HepG2 (cell line): ENCODE data around the gene BCO1. TPM values are rescaled to one million over a fixed set of nuclear protein-coding genes. Genes with fewer than 3 reads are reported as not detected.

Experiments used
- ATAC-seq: fragments of 200-7000 bp; cut with Tn5 transposase; 3 replicates; pipeline ENCODE4 v1.9.1; 2020; ENCODE audit warnings: mild to moderate bottlenecking, moderate library complexity
- BruUV-seq: library from RNA; stranded (reverse); fragments of 400-500 nt; replicated peaks from 2 replicates; lab custom pipeline; 2021; lab: Mats Ljungman, UMichigan
- CTCF ChIA-PET: fragments of 300-600 bp; formaldehyde crosslinking; extraction: SDS; loops from one replicate; lab custom pipeline; 2021; ENCODE audit warnings: low total read pairs, inconsistent platforms, low intra/inter-chr PET ratio; lab: Yijun Ruan, JAX
- POLR2A ChIA-PET: fragments of 350-600 bp; sonication (Branson Sonifier 250); formaldehyde crosslinking; loops from one replicate; lab custom pipeline; 2020; ENCODE audit warnings: antibody characterized with exemption, inconsistent platforms; lab: Yijun Ruan, JAX
- DNase-seq: peaks from one replicate; pipeline ENCODE4 v3.0.0-alpha.2; 2015; ENCODE audit warnings: low spot score
- FAIRE-seq: peaks from 3 replicates; lab custom pipeline; 2011; peaks lifted over from hg19 to GRCh38; lab: Jason Lieb, UNC
- H2AFZ ChIP-seq: one replicate; pipeline ENCODE4 v1.6.1; 2011; ENCODE audit warnings: low read length, inconsistent platforms
- H3K27ac ChIP-seq: fragments of 300-600 bp; 3 replicates; pipeline ENCODE4 v1.8.0; 2011; ENCODE audit warnings: mixed run types, mild to moderate bottlenecking, mixed read lengths, low read length, inconsistent platforms; ENCODE audit not compliant: insufficient read depth; ENCODE audit errors: extremely low read length
- H3K27me3 ChIP-seq, 2 experiments: fragments of 200-600 bp in 1 of 2; 2 replicates in 1 of 2; 3 replicates in 1 of 2; pipeline versions ENCODE4 v1.6.0 to v1.8.0; 2011; ENCODE audit warnings: low read length in 2 of 2, mild to moderate bottlenecking in 2 of 2, moderate library complexity in 2 of 2, inconsistent platforms in 1 of 2; ENCODE audit not compliant: insufficient read depth in 2 of 2, control insufficient read depth in 1 of 2
- H3K36me3 ChIP-seq, 2 experiments: fragments of 200-600 bp in 1 of 2; replicated peaks in 1 of 2; 2 replicates in 1 of 2; 3 replicates in 1 of 2; pipeline versions ENCODE4 v1.5.1 to v1.8.0; 2011; ENCODE audit warnings: low read length in 2 of 2, inconsistent platforms in 1 of 2; ENCODE audit not compliant: insufficient read depth in 2 of 2, control insufficient read depth in 1 of 2
- H3K4me1 ChIP-seq: 2 replicates; pipeline ENCODE4 v1.5.1; 2012; ENCODE audit warnings: low read length, inconsistent platforms; ENCODE audit not compliant: insufficient read depth
- H3K4me2 ChIP-seq: 2 replicates; pipeline ENCODE4 v1.6.0; 2011; ENCODE audit warnings: low read depth, low read length, inconsistent platforms
- H3K4me3 ChIP-seq, 3 experiments: fragments of 200-600 bp in 1 of 3; sonication (generic), shearing (Covaris generic) in 1 of 3; replicated peaks in 1 of 3; 2 replicates each; pipeline ENCODE4 v1.5.1; 2011 to 2016; ENCODE audit warnings: low read length in 3 of 3, inconsistent platforms in 2 of 3, low read depth in 2 of 3, mild to moderate bottlenecking in 2 of 3, control low read depth in 1 of 3, mixed read lengths in 1 of 3; ENCODE audit not compliant: insufficient read depth in 1 of 3
- H3K79me2 ChIP-seq: one replicate; pipeline ENCODE4 v1.6.1; 2011; ENCODE audit warnings: low read length, inconsistent platforms; ENCODE audit not compliant: insufficient read depth
- H3K9ac ChIP-seq: 2 replicates; pipeline ENCODE4 v1.6.0; 2011; ENCODE audit warnings: mild to moderate bottlenecking, low read depth, low read length, inconsistent platforms; ENCODE audit not compliant: insufficient read depth
- H3K9me3 ChIP-seq: 2 replicates; pipeline ENCODE4 v1.5.1; 2012; ENCODE audit warnings: mild to moderate bottlenecking, low read length
- H4K20me1 ChIP-seq: 2 replicates; pipeline ENCODE4 v1.6.0; 2011; ENCODE audit warnings: inconsistent platforms, mild to moderate bottlenecking, low read length, moderate library complexity; ENCODE audit not compliant: insufficient read depth
- CEBPB ChIP-seq: IDR thresholded peaks from 2 replicates; pipeline ENCODE4 v1.6.1; 2011; ENCODE audit warnings: low read depth, low read length, improper control_type of control experiment, borderline replicate concordance
- CEBPG ChIP-seq: IDR thresholded peaks from 2 replicates; pipeline ENCODE4 v1.6.1; 2016
- EZH2 ChIP-seq: conservative IDR thresholded peaks from 2 replicates; pipeline ENCODE4 v1.6.1; 2012; ENCODE audit warnings: mild to moderate bottlenecking, low read depth, low read length, moderate library complexity
- PLRG1 ChIP-seq: fragments of 450-650 bp; conservative IDR thresholded peaks from 2 replicates; pipeline ENCODE4 v1.6.1; 2016
- RFX5 ChIP-seq: IDR thresholded peaks from 2 replicates; pipeline ENCODE4 v1.6.1; 2011; ENCODE audit warnings: low read depth, low read length, improper control_type of control experiment
- SOX5 ChIP-seq: IDR thresholded peaks from 2 replicates; pipeline ENCODE4 v1.6.1; 2016; ENCODE audit warnings: borderline replicate concordance
- TBX3 ChIP-seq: fragments of 450-650 bp; IDR thresholded peaks from 2 replicates; pipeline ENCODE4 v1.6.1; 2017; ENCODE audit warnings: antibody characterized with exemption, mild to moderate bottlenecking, inconsistent platforms, borderline replicate concordance
- ZNF3 ChIP-seq: IDR thresholded peaks from 2 replicates; pipeline ENCODE4 v1.7.0; 2017; ENCODE audit warnings: inconsistent platforms
- ZNF530 ChIP-seq: sonication (generic); formaldehyde crosslinking; IDR thresholded peaks from 2 replicates; pipeline ENCODE4 v1.5.0; 2020; ENCODE audit warnings: low read depth, mild to moderate bottlenecking, missing genetic modification reagents
- ZNF550 ChIP-seq: sonication (generic); formaldehyde crosslinking; IDR thresholded peaks from 2 replicates; pipeline ENCODE4 v1.4.0; 2020; ENCODE audit warnings: mild to moderate bottlenecking, missing genetic modification reagents, borderline replicate concordance
- ZNF850 ChIP-seq: sonication (generic); formaldehyde crosslinking; conservative IDR thresholded peaks from 2 replicates; pipeline ENCODE4 v1.9.0; 2021; ENCODE audit warnings: mild to moderate bottlenecking, missing genetic modification reagents
- ZSCAN30 ChIP-seq: sonication (generic); formaldehyde crosslinking; IDR thresholded peaks from 2 replicates; pipeline ENCODE4 v1.5.0; 2020; ENCODE audit warnings: mild to moderate bottlenecking, missing genetic modification reagents
- ZSCAN9 ChIP-seq: IDR thresholded peaks from 2 replicates; pipeline ENCODE4 v1.6.1; 2016; ENCODE audit warnings: borderline replicate concordance
- WGBS: methylation state at CpG from one replicate; pipeline ENCODE4 v1.1.6; 2017; ENCODE audit warnings: low lambda C conversion rate; 5-methylcytosine and 5-hydroxymethylcytosine counted together
- in situ Hi-C: cut with HindIII; loops from 2 replicates; pipeline ENCODE4 v1.10.0; 2017; ENCODE audit warnings: low pct_unique_long_range_greater_than_20kb; ENCODE audit not compliant: extremely low pct_ligation_motif_present
- intact Hi-C: fragments of 100-400 bp; cut with micrococcal nuclease; formaldehyde crosslinking; loops from one replicate; pipeline ENCODE4 v1.10.0; 2022; ENCODE audit not compliant: unreplicated experiment
- polyA plus RNA-seq, 8 experiments: library from polyadenylated mRNA; depleted of rRNA in 3 of 8; stranded (reverse) in 7 of 8; unstranded in 1 of 8; fragments of >200 nt; fragmentation: Illumina TruSeq in 4 of 8; extraction: Trizol in 4 of 8; gene quantifications; 2 replicates each; pipeline versions ENCODE4 v1.2.1 to v1.2.3, GENCODE V29; 2011 to 2016; ENCODE audit warnings: low read depth in 4 of 8, missing spikeins in 1 of 8, mixed read lengths in 1 of 8; ENCODE audit not compliant: insufficient read depth in 1 of 8
- total RNA-seq, 5 experiments: library from RNA; depleted of rRNA; stranded (reverse); fragments of >200 nt; fragmentation: Illumina TruSeq; extraction: Trizol; gene quantifications; 2 replicates each; pipeline ENCODE4 v1.2.3, GENCODE V29; 2016; ENCODE audit warnings: low read depth in 1 of 5
- TF ChIP-seq, protein P1 (sequence below), 2 experiments: fragments of 450-650 bp in 1 of 2; sonication (generic) in 1 of 2; formaldehyde crosslinking; IDR thresholded peaks; 2 replicates each; pipeline versions ENCODE4 v1.5.0 to v1.8.0; 2020 to 2022; ENCODE audit warnings: mild to moderate bottlenecking in 1 of 2, missing genetic modification reagents in 1 of 2

The BCO1 gene
- total and polyA plus RNA-seq, 2 of the 13 experiments (the other 11 are each of a cell fraction or from before 2014, with no cell fraction given), result 0.11 TPM; not detected in 1

DNA sequence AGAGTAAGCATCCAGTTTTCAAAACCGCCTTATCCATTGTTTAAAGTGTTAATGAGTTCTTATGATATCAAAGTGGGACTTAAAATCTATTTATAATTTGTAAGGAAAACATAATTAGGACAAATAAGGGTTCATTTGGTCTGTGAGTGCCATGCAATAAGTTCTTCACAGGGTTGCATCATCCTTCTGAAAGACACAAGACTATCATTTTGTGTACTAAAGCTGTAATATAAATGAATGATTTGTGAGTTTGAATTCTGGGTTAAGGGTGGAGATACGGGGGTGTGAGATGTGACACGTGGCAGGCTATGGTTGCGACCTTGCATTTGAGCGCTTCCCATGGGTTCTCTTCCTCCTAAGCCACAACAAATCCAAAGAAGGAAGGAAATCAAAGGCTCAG is 83.0 kb downstream of the BCO1 start:
- H3K36me3 ChIP-seq, result peaks cover 2 to 4% of the 10 kb centered on the region in 2 experiments; a peak in 1 of 5 replicates
- no peak for DNase-seq
- no peak for ATAC-seq
- no peak overlapping the region for H3K4me2 ChIP-seq
- no peak overlapping the region for H2AFZ ChIP-seq
- H3K4me3 ChIP-seq, result no peak overlapping the region
- WGBS, result 98% methylated on average over 5 of the region's 5 CpGs
- TF ChIP-seq EZH2 (no peak), ZSCAN9 (CRISPR knock-in tag) (no peak), CEBPG (CRISPR knock-in tag) (peak; percentile 7; the same call in 1 of the 2 replicates), ZSCAN30 (CRISPR knock-in tag) (no peak), ZNF530 (CRISPR knock-in tag) (no peak), RFX5 (no peak), ZNF850 (CRISPR knock-in tag) (no peak), PLRG1 (no peak), SOX5 (CRISPR knock-in tag) (no peak), ZNF3 (no peak), TBX3 (no peak), ZNF550 (CRISPR knock-in tag) (no peak), CEBPB (0 out of 2 replicates have a peak, but pooled peaks have one; percentile 9)
- TF ChIP-seq, protein P1, sequence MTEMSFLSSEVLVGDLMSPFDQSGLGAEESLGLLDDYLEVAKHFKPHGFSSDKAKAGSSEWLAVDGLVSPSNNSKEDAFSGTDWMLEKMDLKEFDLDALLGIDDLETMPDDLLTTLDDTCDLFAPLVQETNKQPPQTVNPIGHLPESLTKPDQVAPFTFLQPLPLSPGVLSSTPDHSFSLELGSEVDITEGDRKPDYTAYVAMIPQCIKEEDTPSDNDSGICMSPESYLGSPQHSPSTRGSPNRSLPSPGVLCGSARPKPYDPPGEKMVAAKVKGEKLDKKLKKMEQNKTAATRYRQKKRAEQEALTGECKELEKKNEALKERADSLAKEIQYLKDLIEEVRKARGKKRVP (CRISPR knock-in tag; IDR thresholded peaks at IDR 0.05), result 0 out of 4 replicates have a peak, but pooled peaks of 1 of the 2 experiments have one; percentile 18
- H4K20me1 ChIP-seq, result peaks cover 2% of the 10 kb centered on the region; the same call in 1 of the 2 replicates
- H3K27me3 ChIP-seq, result no peaks in the 10 kb centered on the region
- H3K4me1 ChIP-seq, result peaks cover 21% of the 10 kb centered on the region
- BruUV-seq, result no TSS peak
- ChIA-PET CTCF (no interaction called here), POLR2A (no interaction called here)
- peaks cover 67% of the 10 kb centered on the region for H3K79me2 ChIP-seq
- intact Hi-C loops, result no loop called here
- H3K9me3 ChIP-seq, result no peaks in the 10 kb centered on the region
- H3K27ac ChIP-seq, result no peak overlapping the region
- no peak for FAIRE-seq
- in situ Hi-C loops, result no loop called here
- no peak overlapping the region for H3K9ac ChIP-seq
